Measurements from ENCODE around the gene UQCR10. TPM values are rescaled to one million over a fixed set of nuclear protein-coding genes. Genes with fewer than 3 reads are reported as not detected.
A peak's percentile ranks its signal among the peaks of the same experiment; 100 is the strongest.

UQCR10 gene
- total and polyA plus RNA-seq, 9 of the 15 experiments (the other 6 are each of a cell fraction or from before 2014, with no cell fraction given), result 128 to 903 (median 163) TPM

DNA sequence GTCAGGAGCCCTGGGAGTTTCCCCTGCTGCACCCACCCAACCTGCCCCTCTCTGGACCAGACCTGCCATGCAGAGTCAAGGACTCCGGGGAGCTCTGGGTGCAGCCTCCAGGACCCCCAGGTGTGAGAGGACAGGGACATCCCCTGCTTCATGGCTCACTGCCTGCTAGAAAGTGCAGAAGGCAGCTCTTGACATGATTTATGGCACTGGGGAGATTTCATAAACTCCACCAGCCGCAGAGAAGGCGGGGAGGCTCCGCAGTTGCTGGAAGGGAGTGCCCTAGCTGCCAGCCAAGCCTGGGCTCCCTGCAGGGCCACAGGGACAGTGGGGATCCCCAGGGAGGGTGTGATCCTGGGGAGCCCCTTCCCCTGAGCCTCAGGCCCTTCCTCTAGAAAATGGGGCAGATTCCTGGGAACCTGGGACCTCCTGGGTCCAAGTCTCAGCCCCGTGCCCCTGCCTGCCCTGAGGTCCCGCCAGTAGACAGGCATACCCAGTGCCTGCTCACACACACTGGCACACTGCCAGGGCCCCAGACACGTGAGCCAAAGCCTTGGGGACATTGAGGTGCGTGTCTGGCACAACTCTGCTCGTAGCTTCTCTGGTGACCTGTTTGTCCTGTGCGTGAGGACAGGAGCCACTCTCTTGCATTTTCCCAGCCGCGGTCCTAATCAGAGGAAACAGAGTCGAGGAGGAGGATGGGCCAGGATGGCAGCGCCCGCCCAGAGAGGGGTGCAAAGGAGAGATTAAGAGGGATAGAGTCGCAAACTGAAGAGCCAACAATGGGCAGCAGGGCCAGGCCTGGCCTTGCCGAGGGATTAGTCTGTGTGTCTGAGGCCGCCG lies 33.6 kb upstream of the UQCR10 start:
- H3K4me1 ChIP-seq (replicated peaks in 1 of 2; ENCODE audit: control insufficient read depth in 2 of 2, insufficient read depth in 2 of 2, low read length in 2 of 2), result peaks cover 5 to 34% of the 10 kb centered on the region in 2 experiments; a peak in 4 of 5 replicates
- H4K20me1 ChIP-seq (replicated peaks; ENCODE audit: control insufficient read depth, insufficient read depth, low read length), result no peaks in the 10 kb centered on the region
- no peaks in the 10 kb centered on the region for H3K36me3 ChIP-seq (ENCODE audit: control insufficient read depth, insufficient read depth, low read length)
- FAIRE-seq, result no peak
- BruUV-seq (replicated peaks), result no TSS peak
- WGBS (ENCODE audit: insufficient coverage, low coverage, missing lambda C conversion rate), result 29% methylated on average over 9 of the region's 19 CpGs
- H3K27ac ChIP-seq (ENCODE audit: extremely low read depth, low read depth, low read length), result no peak overlapping the region
- no peaks in the 10 kb centered on the region for H3K27me3 ChIP-seq (ENCODE audit: control insufficient read depth in 2 of 2, insufficient read depth in 2 of 2, low read length in 2 of 2)
- peak; percentile 64 for ATAC-seq
- intact Hi-C loops (cut with micrococcal nuclease) (no loop called here), in situ Hi-C loops (cut with MboI) (no loop called here)
- H3K4me3 ChIP-seq, result no peak overlapping the region
- ChIA-PET CTCF (ENCODE audit: low intra/inter-chr PET ratio) (no interaction called here), POLR2A (interaction anchor here (0.6 to 0.9 kb wide), 4 partner anchors 12 to 284 kb away, joined by 4 read pairs; no protein-coding TSS in a partner anchor)
- H3K9ac ChIP-seq (ENCODE audit: insufficient read depth in 1 of 2, low read depth in 2 of 2, low read length in 2 of 2), result peak overlapping the region in 1 of 2 experiments; percentile 78; a peak in 2 of 4 replicates
- DNase-seq (ENCODE audit: extremely low read depth in 1 of 4, low spot score in 3 of 4), result peak in 2 of 4 experiments; percentile 43 to 53
- no peaks in the 10 kb centered on the region for H3K9me3 ChIP-seq (replicated peaks; ENCODE audit: control insufficient read depth, insufficient read depth, low read depth, low read length)
- H3K9me1 ChIP-seq (ENCODE audit: control insufficient read depth, insufficient read depth, low read length), result no peaks in the 10 kb centered on the region
- no peaks in the 10 kb centered on the region for H3K79me2 ChIP-seq (ENCODE audit: control insufficient read depth, insufficient read depth, low read length)
- no peak overlapping the region for H2AFZ ChIP-seq (ENCODE audit: low read depth, low read length)
- H3K4me2 ChIP-seq (ENCODE audit: insufficient read depth, low read length), result no peak overlapping the region; the same call in 1 of the 2 replicates
- peak; percentile 81 for TF ChIP-seq NCOR1 (IDR thresholded peaks at IDR 0.05)
- TF ChIP-seq, protein P1, sequence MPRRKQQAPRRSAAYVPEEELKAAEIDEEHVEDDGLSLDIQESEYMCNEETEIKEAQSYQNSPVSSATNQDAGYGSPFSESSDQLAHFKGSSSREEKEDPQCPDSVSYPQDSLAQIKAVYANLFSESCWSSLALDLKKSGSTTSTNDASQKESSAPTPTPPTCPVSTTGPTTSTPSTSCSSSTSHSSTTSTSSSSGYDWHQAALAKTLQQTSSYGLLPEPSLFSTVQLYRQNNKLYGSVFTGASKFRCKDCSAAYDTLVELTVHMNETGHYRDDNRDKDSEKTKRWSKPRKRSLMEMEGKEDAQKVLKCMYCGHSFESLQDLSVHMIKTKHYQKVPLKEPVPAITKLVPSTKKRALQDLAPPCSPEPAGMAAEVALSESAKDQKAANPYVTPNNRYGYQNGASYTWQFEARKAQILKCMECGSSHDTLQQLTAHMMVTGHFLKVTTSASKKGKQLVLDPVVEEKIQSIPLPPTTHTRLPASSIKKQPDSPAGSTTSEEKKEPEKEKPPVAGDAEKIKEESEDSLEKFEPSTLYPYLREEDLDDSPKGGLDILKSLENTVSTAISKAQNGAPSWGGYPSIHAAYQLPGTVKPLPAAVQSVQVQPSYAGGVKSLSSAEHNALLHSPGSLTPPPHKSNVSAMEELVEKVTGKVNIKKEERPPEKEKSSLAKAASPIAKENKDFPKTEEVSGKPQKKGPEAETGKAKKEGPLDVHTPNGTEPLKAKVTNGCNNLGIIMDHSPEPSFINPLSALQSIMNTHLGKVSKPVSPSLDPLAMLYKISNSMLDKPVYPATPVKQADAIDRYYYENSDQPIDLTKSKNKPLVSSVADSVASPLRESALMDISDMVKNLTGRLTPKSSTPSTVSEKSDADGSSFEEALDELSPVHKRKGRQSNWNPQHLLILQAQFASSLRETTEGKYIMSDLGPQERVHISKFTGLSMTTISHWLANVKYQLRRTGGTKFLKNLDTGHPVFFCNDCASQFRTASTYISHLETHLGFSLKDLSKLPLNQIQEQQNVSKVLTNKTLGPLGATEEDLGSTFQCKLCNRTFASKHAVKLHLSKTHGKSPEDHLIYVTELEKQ (CRISPR knock-in tag; IDR thresholded peaks at IDR 0.05), result no peak
- TF ChIP-seq ZNF124 (CRISPR knock-in tag; IDR thresholded peaks at IDR 0.05), result no peak
- TF ChIP-seq CHCHD3 (CRISPR knock-in tag; IDR thresholded peaks at IDR 0.05), result no peak
- TF ChIP-seq MCM3 (IDR thresholded peaks at IDR 0.05), result no peak
- TF ChIP-seq, protein P2, sequence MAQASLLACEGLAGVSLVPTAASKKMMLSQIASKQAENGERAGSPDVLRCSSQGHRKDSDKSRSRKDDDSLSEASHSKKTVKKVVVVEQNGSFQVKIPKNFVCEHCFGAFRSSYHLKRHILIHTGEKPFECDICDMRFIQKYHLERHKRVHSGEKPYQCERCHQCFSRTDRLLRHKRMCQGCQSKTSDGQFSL (CRISPR knock-in tag; IDR thresholded peaks at IDR 0.05), result no peak
- TF ChIP-seq, protein P2 (tag; IDR thresholded peaks at IDR 0.05), result no peak
- no peak for TF ChIP-seq ZBTB1 (CRISPR knock-in tag; IDR thresholded peaks at IDR 0.05; ENCODE audit: borderline replicate concordance, low read depth)
- peak; percentile 27; the same call in 1 of the 2 replicates for TF ChIP-seq CC2D1A (IDR thresholded peaks at IDR 0.05)
- no peak for TF ChIP-seq RBM14 (IDR thresholded peaks at IDR 0.05; ENCODE audit: borderline replicate concordance, insufficient read depth, low read depth, low read length)
- no peak for TF ChIP-seq MAFG (tag; conservative IDR thresholded peaks at IDR 0.05)
- TF ChIP-seq, protein P3, sequence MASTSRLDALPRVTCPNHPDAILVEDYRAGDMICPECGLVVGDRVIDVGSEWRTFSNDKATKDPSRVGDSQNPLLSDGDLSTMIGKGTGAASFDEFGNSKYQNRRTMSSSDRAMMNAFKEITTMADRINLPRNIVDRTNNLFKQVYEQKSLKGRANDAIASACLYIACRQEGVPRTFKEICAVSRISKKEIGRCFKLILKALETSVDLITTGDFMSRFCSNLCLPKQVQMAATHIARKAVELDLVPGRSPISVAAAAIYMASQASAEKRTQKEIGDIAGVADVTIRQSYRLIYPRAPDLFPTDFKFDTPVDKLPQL (IDR thresholded peaks at IDR 0.05; ENCODE audit: extremely low read depth, insufficient read length), result no peak
- no peak for TF ChIP-seq ESRRA (IDR thresholded peaks at IDR 0.05; ENCODE audit: borderline replicate concordance, low read depth)
